ENCODE measurements around the gene GSG1.
A peak's percentile ranks its signal among the peaks of the same experiment; 100 is the strongest.

The GSG1 gene

DNA sequence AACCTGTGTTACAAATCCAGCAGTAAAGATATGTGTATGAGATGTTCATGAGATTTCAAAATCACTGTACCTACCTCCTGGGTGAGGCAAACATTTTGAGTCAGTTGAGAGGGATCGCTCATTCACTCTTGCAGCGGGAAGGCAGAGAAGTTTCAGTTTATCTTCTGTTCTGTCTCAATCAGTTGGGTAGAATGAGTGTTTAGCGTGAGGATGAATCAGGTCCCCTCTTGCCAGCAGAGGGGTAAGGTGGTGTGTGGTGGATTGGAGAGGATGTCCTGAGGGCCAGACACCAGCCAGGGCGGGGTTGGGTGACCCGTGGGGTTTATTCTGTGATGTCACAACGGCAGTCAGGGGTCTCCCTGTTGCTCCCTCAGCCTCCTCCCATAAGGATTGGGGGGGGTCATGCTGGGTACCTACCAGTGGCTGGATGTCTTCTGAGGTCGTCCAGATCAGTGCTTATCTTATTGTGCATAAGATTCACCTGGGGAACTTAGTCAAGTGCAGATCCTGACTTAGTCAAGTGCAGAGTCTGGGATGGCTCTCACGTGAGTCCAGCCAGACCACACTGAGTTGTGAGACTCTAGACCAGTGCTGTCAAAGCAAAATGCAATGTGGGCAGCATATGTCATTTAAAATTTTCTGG, at the start of gene GSG1:
Gene GSG1 (minus strand): TSS at position 277 of the 643 bp plus-strand sequence. CDS start 155 bp downstream, at position 122.
- FAIRE-seq, result no peak

DNA sequence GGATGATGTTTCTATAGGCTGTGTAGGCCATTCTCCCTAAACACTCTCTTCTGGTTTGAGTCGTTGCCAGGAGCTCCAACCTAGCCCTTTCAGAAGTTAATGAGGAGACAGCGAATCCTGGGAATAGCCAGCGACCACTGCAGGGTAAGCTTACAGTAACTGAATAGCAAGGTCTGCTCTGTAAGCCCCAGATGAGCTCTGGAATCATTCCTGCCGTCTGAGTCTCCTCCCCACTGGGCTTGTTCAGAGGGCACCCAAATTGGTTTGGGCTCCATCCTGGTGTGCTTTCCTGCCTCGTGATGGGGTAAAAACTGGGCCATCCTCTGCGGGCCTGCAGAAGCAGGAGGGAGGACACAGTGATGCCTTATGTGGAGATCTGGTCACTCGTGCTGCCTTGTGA, 49.7 kb upstream of the GSG1 start:
- FAIRE-seq, result no peak

DNA sequence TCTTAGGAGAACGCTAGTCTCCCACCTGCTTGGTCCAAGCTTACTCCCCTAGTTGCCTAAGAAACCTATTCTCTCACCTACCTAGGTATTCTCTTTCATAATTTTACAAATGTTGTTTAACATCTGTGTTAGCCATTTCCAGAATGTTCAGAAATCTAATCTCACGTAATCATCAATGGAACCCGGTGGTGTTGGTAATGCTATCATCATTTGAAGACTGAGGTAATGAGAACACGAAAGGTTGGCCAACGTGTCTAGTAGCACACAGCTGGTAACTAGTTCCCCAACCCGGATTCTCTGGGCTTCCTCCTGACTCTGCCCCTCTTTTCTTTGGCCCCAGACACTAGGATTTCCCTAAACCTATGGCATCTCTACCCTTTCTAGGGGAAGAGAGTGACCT, 49.3 kb upstream of the GSG1 start:
- no peak for FAIRE-seq

DNA sequence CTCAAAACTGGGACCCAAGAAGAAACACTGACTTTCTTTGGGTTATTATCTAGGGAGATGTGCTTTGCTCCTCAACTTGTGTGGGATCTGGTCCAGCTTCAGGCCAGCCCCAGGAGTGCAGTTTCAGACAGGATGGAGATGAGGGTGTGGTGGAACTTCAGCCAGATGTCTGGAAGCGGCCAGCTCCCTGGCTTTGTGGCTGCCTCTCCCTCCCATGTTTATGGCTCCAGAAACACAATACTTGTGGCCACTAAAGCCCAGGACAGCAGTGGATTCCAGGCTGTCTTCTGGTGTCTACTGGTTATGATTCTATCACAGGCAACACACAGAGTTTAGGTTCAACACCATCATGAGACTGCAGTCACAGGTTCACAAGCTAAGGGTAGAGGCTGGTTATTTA, 48.8 kb upstream of the GSG1 start:
- no peak for FAIRE-seq

DNA sequence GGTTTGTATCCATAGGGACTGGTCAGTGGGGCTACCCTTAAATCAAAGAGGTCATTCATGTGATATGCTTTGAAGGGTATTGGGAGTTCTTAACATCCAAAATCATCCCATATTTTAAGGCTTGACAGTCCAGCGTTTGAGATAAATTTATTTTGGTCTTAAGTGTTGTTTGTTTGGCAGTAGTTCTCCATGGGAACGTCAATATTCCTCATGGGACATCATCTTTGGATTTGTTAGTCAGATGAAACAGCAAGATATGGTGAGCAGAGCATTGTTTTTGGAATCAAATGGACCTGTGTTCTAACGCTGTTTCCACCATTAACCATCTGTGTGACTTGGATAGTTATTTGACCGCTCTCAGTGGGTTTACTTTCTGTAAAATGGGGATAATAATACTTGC, 45.9 kb upstream of the GSG1 start:
- FAIRE-seq, result no peak

DNA sequence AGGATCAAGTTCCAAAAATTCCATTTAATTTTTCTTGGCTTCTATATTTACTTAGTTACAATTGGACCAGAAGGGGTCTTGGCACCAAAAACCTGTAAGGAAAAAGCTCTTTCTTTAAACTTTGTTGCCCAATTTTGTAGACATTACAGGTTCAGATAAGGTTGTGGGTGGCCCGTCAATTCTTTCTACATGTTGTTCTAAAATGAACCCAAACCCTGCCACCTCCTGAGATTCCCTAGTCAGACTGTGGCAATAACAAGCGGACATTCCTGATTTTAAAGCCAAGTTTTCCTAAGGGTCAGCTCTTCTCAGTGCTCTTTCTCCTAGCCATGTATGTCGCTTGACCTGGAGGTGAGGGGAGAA, 45.0 kb upstream of the GSG1 start:
- no peak for FAIRE-seq

DNA sequence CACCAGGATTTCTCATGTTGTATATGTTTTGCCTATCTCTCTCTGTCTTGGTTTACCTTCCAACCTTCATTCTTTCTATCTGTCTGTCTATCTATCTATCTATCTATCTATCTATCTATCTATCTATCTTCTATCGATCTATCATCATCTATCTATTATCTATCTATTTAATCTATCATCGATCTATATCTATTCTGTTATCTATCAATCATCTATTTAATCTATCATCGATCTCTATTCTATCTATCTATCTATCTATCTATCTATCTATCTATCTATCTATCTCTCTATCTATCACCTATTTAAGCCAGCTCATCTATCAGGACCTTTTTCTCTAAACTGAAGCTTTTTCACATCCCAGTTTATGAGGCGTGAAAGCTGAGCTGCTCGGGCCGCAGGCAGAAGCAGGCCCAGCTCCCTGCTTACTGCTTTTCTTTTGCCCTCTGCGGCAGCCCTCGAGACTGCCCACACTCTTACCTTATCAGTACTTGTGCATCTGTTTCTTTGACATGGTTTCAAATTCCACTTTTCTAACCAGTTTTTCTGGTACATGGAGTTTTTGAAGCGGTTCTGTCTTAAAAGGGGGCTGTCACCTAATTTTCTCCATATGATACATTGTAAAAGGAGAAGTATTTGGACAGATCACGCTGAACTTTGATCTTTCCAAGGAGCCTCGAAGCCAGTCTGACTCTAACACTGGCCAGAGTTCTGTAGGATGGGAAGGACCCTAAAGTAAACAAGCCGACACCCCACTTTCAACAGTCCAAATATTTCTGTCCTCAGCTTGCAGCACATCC, 44.4 kb upstream of the GSG1 start:
- no peak for FAIRE-seq

DNA sequence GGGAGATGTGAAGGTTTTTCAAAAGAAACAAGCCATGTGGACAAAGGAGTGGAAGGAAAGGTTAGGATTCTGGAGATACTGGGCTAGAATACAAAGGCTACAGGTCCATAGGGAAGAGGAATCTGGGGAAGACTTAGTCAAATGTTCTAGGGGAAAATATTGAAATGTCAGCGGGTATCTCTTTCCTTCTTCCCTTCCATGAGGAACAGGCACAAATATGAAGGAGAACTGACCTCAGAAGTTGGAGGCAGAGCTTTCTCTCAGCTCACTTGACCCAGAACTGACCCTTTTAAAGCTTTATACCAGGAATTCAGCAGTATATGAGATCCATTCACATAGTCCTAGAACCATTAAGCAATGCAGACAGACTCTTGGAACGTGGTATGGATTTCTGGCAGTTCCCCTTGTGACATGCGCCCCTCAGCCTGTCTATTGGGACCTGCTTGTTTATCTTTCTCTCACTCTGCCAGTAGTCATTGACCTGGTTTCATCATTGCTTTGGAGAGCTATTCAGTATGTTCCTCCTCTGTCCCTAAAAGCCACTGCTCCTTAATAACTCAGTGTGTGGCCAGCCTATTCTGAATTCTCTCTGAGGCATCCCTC, 43.0 kb upstream of the GSG1 start:
- no peak for FAIRE-seq

DNA sequence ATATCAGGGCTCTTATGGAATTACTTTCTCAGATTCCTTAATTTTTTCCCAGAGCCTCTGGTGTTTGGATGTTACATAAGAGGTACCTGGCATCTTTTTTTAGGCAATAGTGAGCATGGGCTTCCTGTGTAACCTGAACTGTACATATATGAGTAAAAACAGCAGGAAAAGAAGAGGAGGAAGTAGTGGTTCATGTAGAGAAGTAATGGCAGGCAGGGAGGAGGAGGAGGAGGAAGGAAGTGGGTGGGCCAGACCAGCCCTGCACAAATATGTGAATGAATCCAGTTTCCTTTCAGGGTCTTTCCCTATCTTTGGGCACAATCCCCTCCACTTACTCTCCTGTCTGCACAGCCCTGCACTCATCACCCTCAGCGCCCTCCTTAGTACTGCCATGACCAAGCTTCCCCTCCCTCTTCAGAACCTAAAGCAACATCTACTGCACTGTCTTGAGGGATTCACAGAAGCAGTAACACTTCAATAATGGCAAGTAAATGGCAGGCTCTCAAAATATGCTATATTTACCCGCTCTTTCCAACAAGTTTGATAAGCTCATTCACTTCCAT, 40.9 kb upstream of the GSG1 start:
- no peak for FAIRE-seq

DNA sequence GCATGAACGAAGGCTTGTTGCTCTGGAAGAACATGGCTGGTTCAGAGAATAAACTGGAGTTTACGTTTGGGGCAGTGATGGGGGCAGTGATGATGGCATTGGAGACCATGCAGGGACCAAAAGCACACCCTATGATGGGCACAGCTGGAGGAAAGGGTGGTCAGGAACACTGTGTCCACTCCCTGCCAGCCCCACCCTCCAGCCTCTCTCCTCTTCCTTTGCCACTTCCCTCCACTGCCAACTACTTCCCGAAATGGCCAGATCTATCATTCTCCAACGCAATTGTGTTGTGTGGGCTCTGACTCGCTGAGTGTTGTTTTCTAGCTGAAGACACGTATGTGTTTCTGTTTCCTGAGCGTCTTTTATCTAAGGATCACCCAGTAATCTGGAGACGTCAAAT, 39.3 kb upstream of the GSG1 start:
- FAIRE-seq, result no peak

DNA sequence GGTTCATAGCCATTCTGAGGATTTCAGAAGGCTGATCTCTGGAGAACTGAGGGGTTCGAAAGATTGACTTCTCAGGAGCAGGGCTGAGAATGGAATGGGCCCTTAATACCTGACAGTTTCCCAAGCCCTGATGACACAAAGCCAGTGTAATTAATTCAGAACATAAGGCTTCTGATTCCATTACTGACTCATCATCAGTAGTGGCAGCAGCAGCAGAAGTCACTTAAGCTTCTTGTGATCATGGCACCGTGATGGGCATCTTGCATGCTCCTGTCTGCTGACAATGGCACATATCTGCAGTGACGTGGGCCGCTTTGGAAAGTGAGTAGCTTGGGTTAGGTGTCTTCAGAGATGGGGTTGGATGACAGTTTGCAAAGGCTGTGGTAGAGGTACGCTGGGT, 38.2 kb upstream of the GSG1 start:
- no peak for FAIRE-seq

DNA sequence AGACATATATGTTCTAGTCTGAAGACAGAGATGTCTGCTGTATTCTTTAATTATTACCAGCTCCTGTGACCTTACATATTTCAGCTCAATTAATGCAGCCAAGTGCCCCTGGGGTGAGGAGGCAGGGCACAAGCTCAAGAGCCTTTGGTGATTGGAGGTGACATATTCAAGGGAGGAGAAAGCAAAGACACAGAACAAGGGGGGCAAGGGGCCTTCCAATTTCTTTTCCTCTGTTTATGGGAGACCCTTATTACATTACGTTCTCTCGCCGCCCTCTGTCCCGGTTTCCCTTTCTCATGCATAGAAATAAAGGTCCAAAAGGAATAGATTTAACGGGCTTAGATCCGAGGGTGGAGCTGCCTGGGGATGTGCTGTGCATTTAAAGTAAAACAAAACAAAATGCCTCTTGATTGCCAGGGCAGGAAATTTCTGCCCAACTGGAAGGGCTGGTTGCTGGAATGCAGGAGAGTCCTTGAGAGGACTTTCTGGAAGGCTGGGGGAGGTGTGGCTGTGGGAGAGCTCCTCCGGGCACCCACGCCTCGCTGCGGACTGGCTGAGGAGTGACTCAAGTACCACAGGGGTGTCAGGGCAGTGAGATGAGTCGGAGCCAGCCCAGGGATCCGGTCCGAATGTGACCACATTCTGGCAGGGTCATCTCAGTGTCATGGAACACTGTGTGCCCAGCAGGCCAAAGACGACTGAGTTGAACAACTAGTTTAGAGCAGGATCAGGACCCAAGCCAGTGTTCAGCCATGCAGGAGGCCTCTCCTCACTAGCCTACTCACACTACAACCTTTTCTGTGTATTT, 32.1 kb upstream of the GSG1 start:
- no peak for FAIRE-seq

DNA sequence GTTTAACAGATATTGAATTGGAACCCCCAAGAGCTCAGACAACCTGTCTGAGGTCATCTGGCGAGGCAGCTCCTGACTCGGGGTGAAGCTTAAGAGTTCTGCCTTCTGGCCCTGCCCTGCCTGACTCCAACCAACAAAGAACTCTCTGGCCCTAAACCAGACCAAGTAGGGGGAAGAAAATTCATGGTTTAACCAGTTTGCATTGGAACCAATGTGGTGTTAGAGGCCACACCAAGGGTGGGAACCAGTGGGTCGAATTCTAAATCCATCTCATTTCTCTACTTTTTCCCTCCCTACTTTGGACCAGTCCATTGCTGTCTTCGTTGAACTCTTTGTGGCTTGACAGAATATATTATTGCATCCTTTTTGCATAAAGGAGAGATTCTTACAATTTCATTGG, 30.4 kb upstream of the GSG1 start:
- FAIRE-seq, result no peak

DNA sequence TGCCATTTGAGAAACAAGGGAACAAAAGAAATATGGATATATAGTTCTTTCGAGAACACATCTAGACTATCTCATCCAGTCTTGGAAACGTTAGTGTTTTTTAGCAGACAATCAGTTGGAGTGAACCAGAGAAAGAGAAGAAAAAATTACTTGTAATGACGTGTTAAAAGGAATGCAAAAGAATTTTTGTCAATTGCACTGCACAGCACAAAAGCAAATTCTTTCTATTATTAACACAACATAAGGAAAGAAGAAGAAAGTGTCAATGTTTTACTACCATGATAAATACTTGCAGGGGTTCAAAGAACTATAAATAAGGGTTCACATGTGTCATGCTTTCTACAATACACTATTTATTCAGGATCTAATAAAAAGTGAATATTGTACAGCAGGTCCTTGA, 27.5 kb upstream of the GSG1 start:
- no peak for FAIRE-seq

DNA sequence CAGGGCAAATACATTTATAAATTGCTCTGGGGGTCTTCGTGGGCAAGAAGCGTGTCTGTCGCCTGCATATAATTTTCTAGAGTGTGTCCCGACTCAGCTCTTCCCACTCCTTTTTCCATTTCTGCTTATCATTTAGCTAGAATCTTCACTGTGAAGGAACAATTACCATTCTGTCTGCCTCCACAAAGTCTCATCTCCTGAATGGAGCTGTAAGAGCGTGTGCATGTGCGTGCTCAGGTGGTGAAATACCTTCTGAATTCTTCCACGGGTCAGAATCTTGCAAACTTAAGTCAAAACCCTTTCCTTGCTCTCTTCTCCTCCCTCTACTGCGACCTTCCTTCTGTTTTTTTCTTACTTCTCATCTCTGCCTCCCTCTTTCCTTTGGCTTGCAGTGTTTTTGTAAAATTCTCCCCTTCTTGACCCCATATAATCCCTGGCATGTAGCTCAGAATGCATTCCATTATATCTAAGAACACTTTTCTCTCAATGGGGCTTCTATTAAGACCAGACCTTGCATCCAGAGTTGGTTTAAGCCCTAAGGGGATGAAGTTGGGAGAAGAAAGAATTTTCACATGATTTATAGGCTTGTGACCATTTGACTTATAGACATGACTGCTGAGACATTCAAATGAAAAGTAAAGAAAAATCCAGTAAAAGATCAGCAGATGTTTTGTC, 25.0 kb upstream of the GSG1 start:
- peak; percentile 86 for FAIRE-seq

DNA sequence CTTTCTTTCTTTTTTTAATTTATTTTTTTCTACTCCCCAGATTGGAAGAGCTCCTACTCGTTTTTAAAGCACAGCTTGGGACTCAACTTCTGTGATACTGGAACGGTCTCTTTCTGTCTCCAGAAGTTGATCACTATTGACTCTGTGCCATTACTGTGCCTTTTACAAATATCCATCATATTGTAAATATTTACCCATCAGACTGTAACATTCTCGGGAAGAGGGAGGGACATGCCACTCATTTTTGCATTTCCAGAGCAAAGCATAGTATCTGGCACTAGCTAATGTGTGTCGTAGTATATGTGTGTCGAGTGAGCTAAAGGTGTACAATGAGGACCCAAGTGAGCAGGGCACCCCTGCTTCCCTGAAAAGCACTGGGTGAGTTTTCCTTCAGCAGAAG, 24.0 kb upstream of the GSG1 start:
- no peak for FAIRE-seq

DNA sequence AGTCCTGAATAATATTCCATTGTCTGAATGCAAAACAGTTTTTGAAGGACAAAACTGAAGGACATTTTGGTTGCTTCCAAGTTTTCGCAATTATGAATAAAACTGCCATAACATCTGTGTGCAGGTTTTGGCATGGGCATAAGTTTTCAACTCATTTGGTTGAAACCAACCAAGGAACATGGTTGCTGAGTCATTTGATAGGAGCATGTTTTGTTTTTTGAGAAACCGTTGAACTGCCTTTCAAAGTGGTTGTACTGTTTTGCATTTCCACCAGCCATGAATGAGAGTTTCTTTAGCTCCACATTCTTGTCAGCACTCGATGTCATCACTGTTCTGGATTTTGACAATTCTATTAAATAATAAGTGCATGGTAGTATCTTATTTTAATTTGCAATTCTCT, 23.0 kb upstream of the GSG1 start:
- no peak for FAIRE-seq

DNA sequence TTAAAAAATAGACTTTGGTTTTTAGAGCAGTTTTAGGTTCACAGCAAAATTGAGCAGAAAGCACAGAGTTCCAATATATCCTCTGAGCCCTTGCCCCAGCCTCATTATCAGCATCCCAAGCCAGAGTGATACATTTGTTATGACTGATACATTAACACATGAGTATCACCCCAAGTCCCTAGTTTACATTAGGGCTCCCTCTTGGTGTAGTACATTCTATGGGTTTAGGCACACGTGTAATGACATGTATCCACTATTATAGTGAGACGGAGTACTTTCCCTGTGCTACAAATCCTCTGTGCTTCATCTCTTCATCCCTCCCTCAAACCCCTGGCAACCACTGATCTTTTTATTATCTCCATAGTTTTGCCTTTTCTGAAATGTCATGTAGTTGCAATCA, 22.5 kb upstream of the GSG1 start:
- FAIRE-seq, result no peak

DNA sequence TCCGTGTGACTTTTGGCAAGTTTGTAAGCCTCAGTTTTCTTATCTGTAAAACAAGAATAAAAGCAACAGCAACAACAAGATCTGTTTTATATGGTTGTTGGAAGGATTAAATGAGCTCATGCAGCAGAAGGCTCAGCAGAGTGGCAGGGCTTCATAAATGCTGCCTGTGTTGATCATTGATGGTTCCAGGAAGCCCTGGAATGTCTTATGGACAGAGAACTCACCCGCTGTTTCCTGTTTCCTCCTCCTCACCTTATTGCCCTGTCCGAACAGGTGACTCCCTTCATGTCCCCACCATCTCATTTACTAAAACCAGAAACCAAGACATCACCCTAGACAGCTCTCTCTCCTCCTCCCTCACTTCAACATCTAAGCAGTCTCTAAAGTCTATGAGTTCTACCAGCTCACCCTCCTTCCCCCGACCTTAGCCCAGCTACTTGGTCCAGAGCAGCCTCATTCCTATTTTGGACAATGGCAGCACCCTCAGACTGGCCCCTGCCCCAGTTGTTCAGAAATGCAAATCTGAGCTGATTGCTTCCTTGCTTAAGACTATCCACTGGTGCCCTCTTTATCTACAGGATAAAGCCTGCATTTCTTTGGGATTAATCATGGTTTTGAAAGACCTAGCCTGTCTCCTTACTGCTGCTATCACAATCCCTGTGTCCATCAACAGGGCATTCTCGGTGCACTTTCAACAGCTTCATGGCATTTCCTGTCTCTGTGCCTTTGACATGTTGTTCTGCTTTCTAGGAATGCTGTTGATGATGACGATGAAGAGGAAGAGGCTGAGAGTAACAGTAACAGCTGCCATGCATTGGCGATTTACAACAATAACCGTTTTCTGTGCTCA, 21.4 kb upstream of the GSG1 start:
- FAIRE-seq, result peak; percentile 53

DNA sequence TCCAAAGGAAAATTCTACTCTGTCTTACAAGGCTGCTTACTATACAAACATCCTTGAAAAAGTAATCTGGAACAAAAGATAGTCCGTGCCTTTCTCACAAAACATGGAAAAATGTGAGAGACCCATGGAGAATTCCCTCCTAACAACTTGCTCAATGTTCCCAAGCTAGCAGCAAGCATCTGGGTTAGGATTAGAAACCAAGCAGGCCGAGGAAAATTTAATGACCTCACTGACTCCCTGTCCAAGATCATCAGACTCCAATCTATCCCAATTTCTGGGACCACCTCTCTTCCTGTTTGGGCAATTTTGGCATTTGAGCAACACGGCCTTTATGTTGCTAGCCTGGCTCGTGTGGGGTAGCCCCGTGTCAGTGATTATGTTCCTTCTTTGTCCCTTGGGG, 18.1 kb upstream of the GSG1 start:
- FAIRE-seq, result no peak

DNA sequence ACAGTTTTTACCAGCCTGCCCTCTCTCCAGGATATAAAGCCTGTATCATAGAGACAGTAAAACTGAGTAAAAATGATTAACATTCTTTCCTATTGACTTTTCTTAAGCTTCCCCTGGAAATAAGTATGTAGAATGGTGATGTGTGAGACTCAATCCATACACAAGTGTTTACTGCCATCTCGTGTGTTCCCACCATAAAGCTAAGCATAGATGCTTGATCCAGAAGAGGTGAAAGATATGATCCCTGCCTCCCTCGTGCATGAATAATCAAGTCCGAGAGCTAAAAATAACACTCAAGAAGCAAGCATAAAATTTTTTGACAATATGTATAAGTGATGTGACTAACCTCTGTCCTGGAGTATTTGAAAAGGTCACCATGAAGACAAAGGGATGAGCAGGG, 16.9 kb upstream of the GSG1 start:
- no peak for FAIRE-seq

DNA sequence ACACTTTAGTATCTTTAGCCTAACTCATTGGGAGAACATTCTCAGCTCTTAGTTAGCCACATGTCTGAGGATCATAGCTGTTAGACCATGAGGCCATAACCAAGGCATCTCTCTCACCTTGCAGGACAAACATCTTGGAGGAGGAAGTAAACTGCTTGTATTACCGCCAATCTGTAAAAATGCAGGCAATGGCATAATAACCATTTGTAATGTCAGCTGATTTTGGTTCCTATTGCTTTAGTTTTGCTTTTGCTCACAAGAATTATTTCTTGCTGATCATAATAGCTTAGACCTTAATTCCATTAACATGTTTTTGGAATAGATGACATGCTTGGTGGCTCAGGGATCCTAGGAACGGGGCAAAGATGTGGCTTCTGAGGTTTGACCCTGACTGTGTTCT, 16.4 kb upstream of the GSG1 start:
- no peak for FAIRE-seq

Data from TTC549 (cell line).